ENCODE results near the gene CLDN7. TPM values are rescaled to one million over a fixed set of nuclear protein-coding genes. Genes with fewer than 3 reads are reported as not detected.
A peak's percentile ranks its signal among the peaks of the same experiment; 100 is the strongest.

The CLDN7 gene
- total RNA-seq, 2 donors from 2014 or later = 0.52 to 1.0 TPM

GRCh38 chr17:7293159-7293558, 30.9 kb upstream of the CLDN7 start:
- Mint-ChIP-seq H3K4me1 (peaks cover 5% of the 10 kb centered on the region), H3K27me3 (peaks cover 16% of the 10 kb centered on the region), H3K36me3 (ENCODE audit: low read depth) (no peaks in the 10 kb centered on the region), H3K27ac (no peak overlapping the region), H3K9me3 (no peaks in the 10 kb centered on the region), H3K4me3 (peak overlapping the region; percentile 41)
- ATAC-seq (replicated peaks) = no peak

GRCh38 chr17:7292729-7293128, 30.5 kb upstream of the CLDN7 start:
- no peaks in the 10 kb centered on the region for H3K36me3 Mint-ChIP-seq (ENCODE audit: low read depth)
- H3K9me3 Mint-ChIP-seq = no peaks in the 10 kb centered on the region
- H3K27ac Mint-ChIP-seq = no peak overlapping the region
- peaks cover 16% of the 10 kb centered on the region for H3K27me3 Mint-ChIP-seq
- no peak overlapping the region for H3K4me3 Mint-ChIP-seq
- peaks cover 5% of the 10 kb centered on the region for H3K4me1 Mint-ChIP-seq
- ATAC-seq (replicated peaks) = no peak

- Mint-ChIP-seq H3K9me3 (no peaks in the 10 kb centered on the region), H3K4me3 (no peak overlapping the region), H3K36me3 (ENCODE audit: low read depth) (no peaks in the 10 kb centered on the region)
These were observed 29.9 kb upstream of the CLDN7 start for GRCh38 chr17:7292194-7292593.

GRCh38 chr17:7290685-7291084, 28.4 kb upstream of the CLDN7 start:
- Mint-ChIP-seq H3K36me3 (ENCODE audit: low read depth) (no peaks in the 10 kb centered on the region), H3K4me3 (no peak overlapping the region), H3K9me3 (no peaks in the 10 kb centered on the region), H3K27ac (no peak overlapping the region), H3K4me1 (peaks cover 5% of the 10 kb centered on the region), H3K27me3 (peaks cover 17% of the 10 kb centered on the region)
- ATAC-seq (replicated peaks) = no peak

More at GRCh38 chr17:7292194-7292593, 29.9 kb upstream of the CLDN7 start:
- no peak for ATAC-seq (replicated peaks)
- Mint-ChIP-seq H3K27me3 (peaks cover 16% of the 10 kb centered on the region), H3K4me1 (peaks cover 5% of the 10 kb centered on the region), H3K27ac (no peak overlapping the region)

GRCh38 chr17:7290166-7290565, 27.9 kb upstream of the CLDN7 start:
- no peak for ATAC-seq (replicated peaks)
- Mint-ChIP-seq H3K27me3 (peaks cover 15% of the 10 kb centered on the region), H3K4me1 (peaks cover 3% of the 10 kb centered on the region), H3K27ac (no peak overlapping the region), H3K9me3 (no peaks in the 10 kb centered on the region), H3K36me3 (ENCODE audit: low read depth) (no peaks in the 10 kb centered on the region), H3K4me3 (no peak overlapping the region)

GRCh38 chr17:7289256-7290032, 27.2 kb upstream of the CLDN7 start:
- H3K4me1 Mint-ChIP-seq = no peaks in the 10 kb centered on the region
- no peak for ATAC-seq (replicated peaks)
- H3K9me3 Mint-ChIP-seq = no peaks in the 10 kb centered on the region
- peaks cover 12% of the 10 kb centered on the region for H3K27me3 Mint-ChIP-seq
- no peak overlapping the region for H3K27ac Mint-ChIP-seq
- no peak overlapping the region for H3K4me3 Mint-ChIP-seq
- no peaks in the 10 kb centered on the region for H3K36me3 Mint-ChIP-seq (ENCODE audit: low read depth)

GRCh38 chr17:7285679-7286078, 23.4 kb upstream of the CLDN7 start:
- Mint-ChIP-seq H3K36me3 (ENCODE audit: low read depth) (no peaks in the 10 kb centered on the region), H3K9me3 (no peaks in the 10 kb centered on the region), H3K27ac (no peak overlapping the region), H3K27me3 (peaks cover 22% of the 10 kb centered on the region), H3K4me1 (no peaks in the 10 kb centered on the region), H3K4me3 (no peak overlapping the region)
- no peak for ATAC-seq (replicated peaks)

- H3K4me3 Mint-ChIP-seq = no peak overlapping the region
- H3K4me1 Mint-ChIP-seq = peaks cover 6% of the 10 kb centered on the region
- H3K27ac Mint-ChIP-seq = no peak overlapping the region
- no peaks in the 10 kb centered on the region for H3K36me3 Mint-ChIP-seq (ENCODE audit: low read depth)
- ATAC-seq (replicated peaks) = no peak
- peaks cover 22% of the 10 kb centered on the region for H3K27me3 Mint-ChIP-seq
- no peaks in the 10 kb centered on the region for H3K9me3 Mint-ChIP-seq
These were observed 22.6 kb upstream of the CLDN7 start for GRCh38 chr17:7284911-7285310.

- Mint-ChIP-seq H3K27ac (no peak overlapping the region), H3K9me3 (no peaks in the 10 kb centered on the region), H3K4me1 (peaks cover 6% of the 10 kb centered on the region), H3K27me3 (peaks cover 22% of the 10 kb centered on the region), H3K4me3 (peak overlapping the region; percentile 27), H3K36me3 (ENCODE audit: low read depth) (no peaks in the 10 kb centered on the region)
- no peak for ATAC-seq (replicated peaks)
These were observed 21.4 kb upstream of the CLDN7 start for GRCh38 chr17:7283471-7284216.

- H3K36me3 Mint-ChIP-seq (ENCODE audit: low read depth) = no peaks in the 10 kb centered on the region
These were observed 20.6 kb upstream of the CLDN7 start for GRCh38 chr17:7282752-7283321.

GRCh38 chr17:7281953-7282751, 19.9 kb upstream of the CLDN7 start:
- peak overlapping the region; percentile 75 for H3K4me3 Mint-ChIP-seq
- peaks cover 6% of the 10 kb centered on the region for H3K4me1 Mint-ChIP-seq
- H3K36me3 Mint-ChIP-seq (ENCODE audit: low read depth) = no peaks in the 10 kb centered on the region
- H3K27ac Mint-ChIP-seq = no peak overlapping the region
- H3K27me3 Mint-ChIP-seq = peaks cover 22% of the 10 kb centered on the region
- no peaks in the 10 kb centered on the region for H3K9me3 Mint-ChIP-seq
- ATAC-seq (replicated peaks) = no peak

More at GRCh38 chr17:7282752-7283321, 20.6 kb upstream of the CLDN7 start:
- Mint-ChIP-seq H3K27me3 (peaks cover 22% of the 10 kb centered on the region), H3K4me3 (peak overlapping the region; percentile 32), H3K27ac (no peak overlapping the region), H3K9me3 (no peaks in the 10 kb centered on the region), H3K4me1 (peaks cover 6% of the 10 kb centered on the region)
- ATAC-seq (replicated peaks) = no peak

GRCh38 chr17:7281074-7281952, 19.0 kb upstream of the CLDN7 start, which contains the start of gene SLC2A4:
TSS of gene SLC2A4 (plus strand) at chr17:7281718. CDS start at chr17:7281935, 217 bp downstream.
- Mint-ChIP-seq H3K4me1 (peaks cover 6% of the 10 kb centered on the region), H3K27me3 (peaks cover 20% of the 10 kb centered on the region), H3K36me3 (ENCODE audit: low read depth) (no peaks in the 10 kb centered on the region), H3K9me3 (no peaks in the 10 kb centered on the region), H3K4me3 (peak within 1 kb of the TSS; percentile 75), H3K27ac (no peak within 1 kb of the TSS)
- peak; percentile 91 for ATAC-seq (replicated peaks)

- Mint-ChIP-seq H3K27ac (no peak overlapping the region), H3K4me3 (peak overlapping the region; percentile 75), H3K36me3 (ENCODE audit: low read depth) (no peaks in the 10 kb centered on the region), H3K4me1 (peaks cover 6% of the 10 kb centered on the region), H3K27me3 (peaks cover 16% of the 10 kb centered on the region), H3K9me3 (no peaks in the 10 kb centered on the region)
- peak; percentile 79 for ATAC-seq (replicated peaks)
These were observed 18.3 kb upstream of the CLDN7 start for GRCh38 chr17:7280519-7281073.

All from activated T-helper 17 cell treated with anti-CD3 and anti-CD28 coated beads, Interleukin-2, amount 50 U/mL, for 72 hours (primary cell).